Mucosa of rectum (tissue), 2 donors: Measurements from ENCODE around the gene ZNF397.

Experiments
- H3K27ac ChIP-seq, 2 donors: one replicate each; pipeline ENCODE4 v1.7.0; 2013; ENCODE audit warnings: inconsistent platforms in 2 of 2, low read depth in 2 of 2, low read length in 2 of 2
- H3K27me3 ChIP-seq, 2 donors: one replicate each; pipeline ENCODE4 v1.7.0; 2013; ENCODE audit warnings: low read length in 2 of 2; ENCODE audit not compliant: control insufficient read depth in 2 of 2, insufficient read depth in 2 of 2
- H3K36me3 ChIP-seq, 2 donors: one replicate each; pipeline ENCODE4 v1.7.0; 2013; ENCODE audit warnings: low read length in 2 of 2; ENCODE audit not compliant: control insufficient read depth in 2 of 2, insufficient read depth in 2 of 2
- H3K4me1 ChIP-seq, 2 donors: one replicate each; pipeline ENCODE4 v1.7.0; 2013; ENCODE audit warnings: low read length in 2 of 2, mild to moderate bottlenecking in 1 of 2; ENCODE audit not compliant: control insufficient read depth in 2 of 2, insufficient read depth in 2 of 2
- H3K4me3 ChIP-seq, 2 donors: one replicate each; pipeline ENCODE4 v1.7.0; 2013; ENCODE audit warnings: low read length in 2 of 2
- H3K9ac ChIP-seq, 2 donors: one replicate each; pipeline ENCODE4 v1.7.0; 2013; ENCODE audit warnings: low read length in 2 of 2, low read depth in 1 of 2, mild to moderate bottlenecking in 1 of 2
- H3K9me3 ChIP-seq, 2 donors: one replicate each; pipeline ENCODE4 v1.7.0; 2013; ENCODE audit warnings: low read length in 2 of 2; ENCODE audit not compliant: control insufficient read depth in 2 of 2
- donor health status: healthy.
- donor health status: Normal muscosa, but diverticular disease.

Gene ZNF397

GRCh38 chr18:35267809-35268208 lies 27.0 kb downstream of the ZNF397 start:
- Histone ChIP-seq H3K36me3 (peaks cover 0 to 4% of the 10 kb centered on the region in 2 donors), H3K9ac (peak overlapping the region in 1 of 2 donors; percentile 3), H3K4me1 (no peaks in the 10 kb centered on the region), H3K27ac (no peak overlapping the region), H3K9me3 (no peaks in the 10 kb centered on the region), H3K27me3 (no peaks in the 10 kb centered on the region), H3K4me3 (peak overlapping the region; percentile 73 to 75)

GRCh38 chr18:35268821-35269220 lies 28.0 kb downstream of the ZNF397 start:
- Histone ChIP-seq H3K4me3 (no peak overlapping the region), H3K9ac (no peak overlapping the region), H3K4me1 (no peaks in the 10 kb centered on the region), H3K27me3 (no peaks in the 10 kb centered on the region), H3K36me3 (no peaks in the 10 kb centered on the region), H3K9me3 (no peaks in the 10 kb centered on the region), H3K27ac (no peak overlapping the region)

- Histone ChIP-seq H3K9me3 (no peaks in the 10 kb centered on the region), H3K4me3 (no peak overlapping the region), H3K9ac (no peak overlapping the region), H3K36me3 (no peaks in the 10 kb centered on the region), H3K27me3 (no peaks in the 10 kb centered on the region), H3K4me1 (no peaks in the 10 kb centered on the region), H3K27ac (no peak overlapping the region)
Measured at GRCh38 chr18:35271656-35272055, 30.8 kb downstream of the ZNF397 start.

DNA sequence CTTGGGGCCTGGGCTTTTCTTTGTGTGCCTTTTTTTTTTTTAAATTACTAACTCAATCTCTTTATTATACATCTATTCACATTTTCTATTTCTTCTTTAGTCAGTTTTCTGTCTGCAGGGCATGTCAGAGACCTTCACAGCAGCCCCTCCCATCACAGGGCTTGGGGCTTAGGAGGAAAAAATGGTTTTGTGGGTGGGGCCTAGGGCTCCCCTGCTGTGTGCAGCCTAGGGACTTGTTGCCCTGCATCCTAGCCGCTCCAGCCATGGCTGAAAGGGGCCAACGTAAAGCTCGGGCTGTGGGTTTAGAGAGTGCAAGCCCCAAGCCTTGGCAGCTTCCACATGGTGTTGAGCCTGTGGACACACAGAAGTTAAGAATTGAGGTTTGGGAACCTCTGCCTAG lies 35.4 kb downstream of the ZNF397 start:
- H3K4me3 ChIP-seq: no peak overlapping the region
- no peaks in the 10 kb centered on the region for H3K27me3 ChIP-seq
- H3K9me3 ChIP-seq: peaks cover 0 to 2% of the 10 kb centered on the region in 2 donors
- H3K36me3 ChIP-seq: no peaks in the 10 kb centered on the region
- no peak overlapping the region for H3K9ac ChIP-seq
- no peak overlapping the region for H3K27ac ChIP-seq
- H3K4me1 ChIP-seq: no peaks in the 10 kb centered on the region

DNA sequence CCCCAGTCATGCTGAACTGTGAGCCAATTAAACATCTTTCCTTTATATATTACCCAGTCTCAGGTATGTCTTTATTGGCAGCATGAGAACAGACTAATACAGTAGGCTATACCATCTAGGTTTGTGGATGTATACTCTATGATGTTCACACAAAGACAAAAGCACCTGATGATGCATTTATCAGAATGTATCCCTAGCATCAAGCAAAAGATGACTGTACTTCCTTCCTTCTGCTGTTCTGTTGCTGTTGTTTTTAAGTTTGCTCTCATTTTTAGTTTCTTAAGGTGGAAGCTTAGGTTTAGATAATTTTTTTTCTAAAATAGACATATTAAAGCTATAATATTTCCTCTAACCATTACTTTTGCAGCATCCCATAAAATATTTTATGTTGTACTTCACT lies 36.8 kb downstream of the ZNF397 start:
- H3K4me1 ChIP-seq: peaks cover 0 to 2% of the 10 kb centered on the region in 2 donors

DNA sequence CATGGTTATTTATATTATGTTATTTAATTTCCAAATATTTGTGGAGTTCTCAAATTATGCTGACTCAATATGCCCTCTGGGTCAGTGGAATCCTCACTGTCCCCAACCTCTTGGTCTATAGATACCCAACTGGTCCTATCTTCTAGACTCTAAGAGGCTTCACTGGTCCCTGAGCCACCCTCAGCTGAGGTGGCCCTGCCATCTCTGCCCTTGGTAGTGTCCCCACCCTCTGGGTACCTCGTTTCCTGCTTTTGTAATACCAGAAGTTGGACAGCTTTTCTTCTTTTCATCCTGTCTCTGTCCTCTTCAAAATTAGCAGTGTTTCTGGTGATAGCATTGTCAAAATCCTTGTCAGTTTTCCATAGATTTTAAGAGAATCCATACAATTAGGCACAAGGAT lies 37.3 kb downstream of the ZNF397 start:
- Histone ChIP-seq H3K36me3 (no peaks in the 10 kb centered on the region), H3K4me3 (no peak overlapping the region), H3K27ac (no peak overlapping the region), H3K9me3 (peaks cover 0 to 2% of the 10 kb centered on the region in 2 donors), H3K4me1 (peaks cover 0 to 2% of the 10 kb centered on the region in 2 donors), H3K9ac (no peak overlapping the region), H3K27me3 (no peaks in the 10 kb centered on the region)

More for the DNA sequence above, 36.8 kb downstream of the ZNF397 start:
- Histone ChIP-seq H3K9me3 (peaks cover 0 to 2% of the 10 kb centered on the region in 2 donors), H3K9ac (no peak overlapping the region), H3K36me3 (no peaks in the 10 kb centered on the region), H3K4me3 (no peak overlapping the region), H3K27ac (no peak overlapping the region), H3K27me3 (no peaks in the 10 kb centered on the region)

GRCh38 chr18:35278969-35279368 lies 38.1 kb downstream of the ZNF397 start:
- H3K4me1 ChIP-seq: peaks cover 0 to 2% of the 10 kb centered on the region in 2 donors
- no peaks in the 10 kb centered on the region for H3K27me3 ChIP-seq
- H3K36me3 ChIP-seq: peaks cover 0 to 5% of the 10 kb centered on the region in 2 donors
- no peak overlapping the region for H3K4me3 ChIP-seq
- no peak overlapping the region for H3K27ac ChIP-seq
- no peak overlapping the region for H3K9ac ChIP-seq
- H3K9me3 ChIP-seq: peaks cover 0 to 2% of the 10 kb centered on the region in 2 donors

DNA sequence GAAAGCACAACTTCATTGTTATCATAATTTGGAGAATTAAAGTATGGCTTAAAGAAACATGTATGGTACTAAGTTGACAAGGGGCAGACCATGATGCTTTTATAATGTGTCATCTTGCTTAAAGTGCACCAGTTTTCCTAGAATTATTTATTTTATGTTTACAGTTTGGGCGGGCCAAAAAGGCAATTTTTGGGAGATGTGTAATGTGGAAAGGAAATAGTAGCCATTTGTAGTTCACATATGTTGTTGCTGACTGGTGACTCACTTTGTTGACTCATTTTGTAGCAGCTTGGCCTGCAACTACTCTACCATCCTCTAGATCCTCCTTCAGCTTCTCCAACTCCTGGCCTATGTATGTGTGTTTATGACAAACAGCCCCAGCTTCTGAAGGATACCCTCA lies 41.5 kb downstream of the ZNF397 start:
- H3K36me3 ChIP-seq: peaks cover 0 to 8% of the 10 kb centered on the region in 2 donors
- H3K4me1 ChIP-seq: peaks cover 0 to 2% of the 10 kb centered on the region in 2 donors
- H3K27me3 ChIP-seq: no peaks in the 10 kb centered on the region
- H3K27ac ChIP-seq: no peak overlapping the region
- no peak overlapping the region for H3K4me3 ChIP-seq
- H3K9ac ChIP-seq: no peak overlapping the region
- peaks cover 0 to 2% of the 10 kb centered on the region in 2 donors for H3K9me3 ChIP-seq

GRCh38 chr18:35283923-35284794 lies 43.3 kb downstream of the ZNF397 start:
- H3K9me3 ChIP-seq: no peaks in the 10 kb centered on the region

GRCh38 chr18:35284841-35285240 lies 44.0 kb downstream of the ZNF397 start:
- no peak overlapping the region for H3K27ac ChIP-seq
- no peaks in the 10 kb centered on the region for H3K27me3 ChIP-seq
- H3K36me3 ChIP-seq: peaks cover 0 to 8% of the 10 kb centered on the region in 2 donors
- H3K4me1 ChIP-seq: peaks cover 4 to 5% of the 10 kb centered on the region in 2 donors
- H3K4me3 ChIP-seq: no peak overlapping the region
- no peaks in the 10 kb centered on the region for H3K9me3 ChIP-seq
- no peak overlapping the region for H3K9ac ChIP-seq

More at GRCh38 chr18:35283923-35284794, 43.3 kb downstream of the ZNF397 start:
- Histone ChIP-seq H3K4me3 (no peak overlapping the region), H3K4me1 (peaks cover under 1 to 2% of the 10 kb centered on the region in 2 donors), H3K9ac (no peak overlapping the region), H3K36me3 (peaks cover 0 to 8% of the 10 kb centered on the region in 2 donors), H3K27ac (no peak overlapping the region), H3K27me3 (no peaks in the 10 kb centered on the region)
